HG02938 (cell line): ENCODE results near the gene UNC13B.

Experiments used
- ATAC-seq: cut with Tn5 transposase; IDR thresholded peaks from one replicate; pipeline ENCODE4 v1.9.1; 2021; ENCODE audit warnings: mild to moderate bottlenecking, moderate library complexity; ENCODE audit not compliant: unreplicated experiment

Gene UNC13B

DNA sequence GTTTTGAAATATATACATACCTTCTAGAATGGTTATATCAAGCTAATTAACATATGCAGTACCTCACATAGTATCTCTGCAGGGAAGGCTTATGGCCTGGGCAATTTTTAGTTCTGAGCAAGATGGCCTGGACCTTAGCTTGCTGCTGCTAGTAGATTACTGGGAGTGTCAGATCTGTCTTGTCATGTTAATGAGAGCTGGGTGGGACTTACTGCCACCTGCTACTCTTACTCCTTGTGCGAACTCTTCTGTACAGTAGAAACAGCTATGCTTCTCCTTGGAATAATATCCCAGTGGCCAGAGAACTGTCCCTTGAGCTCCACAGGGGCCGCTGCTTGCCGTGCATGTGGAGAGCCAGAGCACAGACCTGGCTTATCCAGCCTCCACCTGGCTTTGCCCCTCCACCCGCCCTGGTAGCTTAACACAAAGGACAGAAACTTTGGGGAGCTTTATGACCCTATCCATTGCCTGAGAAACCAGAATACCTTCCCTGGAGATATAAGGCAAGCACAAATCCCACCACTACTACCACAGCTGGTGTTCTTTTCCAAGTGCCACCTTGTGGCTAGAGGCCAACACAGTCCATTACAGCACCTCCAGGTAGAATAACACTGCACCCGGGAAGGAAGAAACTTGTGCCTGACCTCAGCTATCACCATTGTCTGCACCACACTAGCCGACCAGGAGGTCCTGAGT, 253.7 kb downstream of the UNC13B start:
- no peak for ATAC-seq

DNA sequence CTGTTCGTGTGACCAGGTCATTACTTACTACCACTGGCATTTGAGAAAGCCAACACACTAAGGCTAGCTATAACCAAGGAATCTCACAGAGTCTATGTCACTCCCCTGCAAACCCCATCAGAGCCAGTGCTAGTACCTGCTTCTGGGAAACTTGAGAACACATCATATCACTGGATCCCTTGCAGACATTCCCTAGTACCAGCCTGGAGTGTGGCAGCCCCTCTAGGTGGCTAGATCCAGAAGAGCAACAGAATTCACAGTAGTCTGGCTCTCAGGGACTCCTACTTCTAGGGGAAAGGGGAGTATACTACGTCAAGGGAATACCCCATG, 254.3 kb downstream of the UNC13B start:
- no peak for ATAC-seq

DNA sequence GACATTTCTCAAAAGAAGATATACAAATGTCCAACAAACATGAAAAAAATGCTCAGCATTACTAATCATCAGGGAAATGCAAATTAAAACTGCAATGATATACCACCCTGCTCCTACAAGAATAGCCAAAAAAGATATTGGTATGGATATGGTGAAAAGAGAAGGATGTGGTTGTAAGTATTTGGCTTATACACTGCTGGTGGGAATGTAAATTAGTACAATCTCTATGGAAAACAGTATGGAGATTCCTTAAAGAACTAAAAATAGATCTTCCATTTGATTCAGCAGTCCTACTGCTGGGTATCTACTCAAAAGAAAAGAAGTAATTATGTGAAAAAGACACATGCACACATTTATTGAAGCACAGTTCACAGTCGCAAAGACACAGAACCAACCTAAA, 260.5 kb downstream of the UNC13B start:
- no peak for ATAC-seq

DNA sequence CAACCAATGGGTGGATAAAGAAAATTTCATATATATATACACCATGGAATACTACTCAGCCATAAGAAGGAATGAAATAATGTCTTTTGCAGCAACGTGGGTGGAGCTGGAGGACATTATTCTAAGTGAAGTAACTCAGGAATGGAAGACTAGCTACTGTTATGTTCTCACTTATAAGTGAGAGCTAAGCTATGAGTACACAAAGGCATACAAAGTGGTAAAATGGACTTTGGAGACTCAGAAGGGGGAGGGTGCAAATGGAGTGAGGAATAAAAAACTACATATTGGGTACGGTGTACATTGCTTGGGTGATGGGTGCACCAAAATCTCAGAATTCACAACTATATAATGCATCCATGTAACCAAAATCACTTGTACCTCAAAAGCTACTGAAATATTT, 260.9 kb downstream of the UNC13B start:
- no peak for ATAC-seq

DNA sequence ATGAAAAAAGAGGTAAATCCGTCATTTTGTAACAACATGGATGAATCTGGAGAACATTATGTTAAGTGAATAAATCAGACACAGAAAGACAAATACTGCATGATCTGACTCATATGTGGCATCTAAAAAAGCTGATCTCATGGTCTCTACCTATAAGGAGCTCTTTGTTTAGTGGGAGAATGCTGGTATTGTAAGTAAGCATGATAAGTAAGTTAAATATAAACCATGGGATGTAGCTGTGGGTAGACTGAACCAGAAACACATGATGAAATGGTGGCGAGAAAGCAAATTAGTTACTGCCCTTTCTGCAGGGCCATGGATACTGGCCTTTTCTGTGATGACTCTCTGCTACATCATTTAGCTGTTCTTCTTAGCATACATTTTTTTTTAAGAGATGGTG, 261.7 kb downstream of the UNC13B start:
- ATAC-seq, result no peak

DNA sequence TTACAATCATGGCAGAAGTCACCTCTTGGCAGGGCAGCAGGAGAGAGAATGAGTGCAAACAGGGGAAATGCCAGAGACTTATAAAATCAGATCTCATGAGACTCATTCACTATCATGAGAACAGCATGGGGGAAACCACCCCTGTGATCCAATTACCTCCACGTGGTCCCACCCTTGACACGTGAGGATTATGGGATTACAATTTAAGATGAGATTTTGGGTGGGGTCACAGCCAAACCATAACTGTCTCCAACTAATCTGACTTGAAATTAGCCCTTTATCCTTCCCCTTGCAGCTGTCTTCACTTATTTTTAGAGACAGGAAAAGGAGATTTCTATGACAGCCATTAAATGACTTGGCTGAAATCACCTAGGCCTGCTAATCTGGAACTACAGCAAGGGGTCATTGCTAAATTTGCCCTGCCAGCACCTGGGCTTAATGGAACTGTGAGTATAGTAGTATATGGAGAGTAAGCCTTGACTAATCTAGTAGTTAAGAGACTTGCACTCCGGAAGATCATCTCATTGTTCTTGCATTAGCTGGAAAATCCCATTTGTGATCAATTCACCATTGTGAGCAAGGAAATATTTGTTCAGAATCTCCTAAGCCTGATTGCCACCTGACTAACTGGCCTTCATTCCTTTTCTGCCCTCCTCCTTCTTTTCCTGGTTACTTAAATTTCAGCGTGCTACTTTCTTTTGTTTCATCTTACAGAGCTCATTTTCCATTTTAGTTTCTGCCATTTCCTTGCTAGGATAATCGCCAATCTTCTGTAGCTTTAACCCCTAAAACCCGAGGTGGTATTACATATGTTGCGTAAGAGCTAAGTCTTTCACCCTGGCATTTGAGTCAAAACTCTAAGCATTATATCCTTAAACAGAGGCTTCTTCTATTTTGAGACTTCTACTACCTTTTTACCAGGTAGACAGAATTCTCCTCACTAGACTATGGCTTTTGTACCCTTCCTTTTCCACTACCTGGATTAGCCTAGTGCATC, 262.8 kb downstream of the UNC13B start:
- ATAC-seq, result no peak

DNA sequence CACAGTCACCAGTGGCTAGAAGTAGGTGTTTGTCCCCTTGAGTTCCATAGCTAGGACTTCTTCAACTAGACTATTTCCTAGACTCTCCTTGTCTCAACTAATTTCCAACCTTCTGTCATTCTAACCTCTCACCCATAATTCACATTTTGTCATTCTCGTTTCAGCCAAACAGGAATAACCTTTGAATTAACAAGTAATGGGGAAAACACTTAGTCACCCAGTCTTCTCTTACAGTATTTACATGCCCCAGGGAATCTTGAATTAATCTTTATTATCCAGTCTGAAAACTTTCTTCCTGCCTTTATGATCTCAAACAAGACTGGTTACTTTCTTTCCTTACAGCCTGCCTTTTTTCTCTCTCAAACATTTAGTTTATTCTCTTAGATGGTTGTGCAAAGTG, 264.8 kb downstream of the UNC13B start:
- ATAC-seq, result no peak

DNA sequence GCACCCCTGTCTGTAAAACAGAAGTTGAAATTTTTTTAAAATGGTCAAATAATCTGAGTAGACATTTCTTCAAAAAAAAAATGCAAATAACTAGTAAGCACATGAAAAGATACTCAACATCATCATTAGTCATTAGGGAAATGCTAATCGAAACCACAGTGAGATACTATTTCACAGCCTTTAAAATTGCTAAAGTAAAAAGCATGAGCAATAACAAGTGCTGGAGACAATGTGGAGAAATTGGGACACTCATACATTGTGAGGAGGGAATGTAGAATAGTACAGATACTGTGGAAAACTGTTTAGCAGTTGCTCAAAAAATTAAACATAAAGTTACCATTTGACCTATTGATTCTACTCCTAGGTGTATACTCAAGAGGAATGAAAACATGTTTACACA, 269.7 kb downstream of the UNC13B start:
- no peak for ATAC-seq

DNA sequence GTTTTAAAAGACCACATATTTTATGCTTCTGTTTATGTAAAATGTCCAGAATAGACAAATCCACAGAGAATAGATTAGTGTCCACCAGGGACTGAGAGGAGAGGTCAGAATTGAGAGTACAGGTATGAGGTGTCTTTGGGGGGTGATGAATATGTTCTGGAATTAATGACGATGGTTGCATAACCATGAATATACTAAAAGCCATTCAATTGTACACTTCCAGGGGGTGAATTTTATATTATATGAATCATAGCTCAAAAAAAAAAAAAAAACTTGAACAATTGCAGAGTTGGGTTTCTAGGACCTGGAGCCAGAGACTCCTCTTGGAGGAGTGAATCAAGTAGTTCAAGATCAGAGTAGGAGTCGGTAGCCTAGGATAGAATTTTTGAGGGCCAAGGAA, 270.3 kb downstream of the UNC13B start:
- no peak for ATAC-seq

DNA sequence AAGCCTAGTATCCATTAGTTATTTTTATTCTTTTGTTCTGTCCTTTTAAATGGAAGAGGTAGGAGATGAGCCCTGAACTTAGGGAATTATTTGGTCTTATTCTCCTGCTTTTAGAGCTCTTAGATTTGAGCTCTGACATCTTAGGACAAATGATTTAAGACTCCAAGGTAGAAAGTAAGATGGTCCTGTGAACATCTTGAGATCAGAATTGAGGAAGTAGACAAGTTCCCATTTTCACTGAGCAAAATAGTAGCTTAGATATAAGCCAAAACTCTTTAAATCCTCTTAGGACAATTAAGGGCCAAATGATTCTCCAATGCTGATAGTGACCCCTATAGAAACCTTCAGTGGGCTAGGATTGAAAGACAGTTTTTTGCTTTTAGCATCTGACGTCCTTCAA, 275.1 kb downstream of the UNC13B start:
- ATAC-seq, result no peak

DNA sequence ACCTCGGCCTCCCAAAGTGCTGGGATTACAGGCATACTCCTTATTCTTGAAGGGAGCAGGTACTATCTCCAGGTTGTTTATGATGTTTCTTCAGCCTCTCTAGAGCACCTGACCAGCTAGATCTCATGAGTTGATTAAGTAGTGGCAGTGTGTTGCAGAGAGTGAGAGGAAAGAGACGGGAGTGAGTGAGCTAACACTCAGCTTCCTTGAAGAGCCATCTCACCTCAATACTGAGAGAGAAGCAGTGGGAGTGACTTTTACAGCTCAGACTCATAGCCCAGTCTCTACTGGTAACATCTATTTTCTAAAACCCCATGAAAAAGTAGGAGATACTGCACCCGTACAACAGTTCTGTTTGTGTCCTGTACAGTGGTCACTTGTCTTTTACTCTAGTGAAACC, 284.2 kb downstream of the UNC13B start:
- no peak for ATAC-seq

DNA sequence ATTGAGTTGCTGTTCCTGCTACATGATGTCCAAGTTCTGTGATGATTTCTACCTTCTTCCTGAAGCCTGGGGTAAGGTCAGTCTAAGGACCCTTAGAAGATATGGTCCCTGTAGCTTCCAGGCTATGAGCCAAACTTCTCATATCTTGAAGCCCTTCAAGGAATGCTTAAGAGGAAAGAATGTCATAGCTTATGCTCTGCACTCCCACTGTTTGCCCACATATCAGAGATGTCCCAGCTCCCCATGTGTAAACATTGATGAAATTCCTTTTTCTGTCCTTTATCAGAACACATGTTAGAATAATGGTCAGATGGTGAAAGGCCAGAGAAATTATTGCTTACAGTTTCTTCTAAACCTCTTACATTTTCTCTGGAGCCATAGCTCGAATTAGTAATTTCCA, 286.7 kb downstream of the UNC13B start:
- ATAC-seq, result no peak

DNA sequence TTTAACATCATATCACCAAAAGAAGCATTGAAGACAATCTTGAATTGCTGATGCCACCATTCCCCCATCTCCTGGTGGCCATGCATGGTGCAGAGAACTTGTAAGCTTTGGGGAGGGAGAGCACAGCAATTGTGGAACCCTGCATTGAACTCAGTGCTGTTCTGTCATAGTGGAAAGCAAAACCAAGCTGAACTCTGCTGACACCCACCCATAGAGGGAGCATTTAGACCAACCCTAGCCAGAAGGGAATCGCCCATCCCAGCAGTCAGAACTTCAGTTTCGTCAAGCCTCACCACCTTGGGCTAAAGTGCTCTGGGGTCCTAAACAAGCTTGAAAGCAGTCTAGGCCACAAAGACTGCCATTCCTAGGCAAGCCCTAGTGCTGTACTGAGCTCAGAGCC, 290.7 kb downstream of the UNC13B start:
- ATAC-seq, result no peak

DNA sequence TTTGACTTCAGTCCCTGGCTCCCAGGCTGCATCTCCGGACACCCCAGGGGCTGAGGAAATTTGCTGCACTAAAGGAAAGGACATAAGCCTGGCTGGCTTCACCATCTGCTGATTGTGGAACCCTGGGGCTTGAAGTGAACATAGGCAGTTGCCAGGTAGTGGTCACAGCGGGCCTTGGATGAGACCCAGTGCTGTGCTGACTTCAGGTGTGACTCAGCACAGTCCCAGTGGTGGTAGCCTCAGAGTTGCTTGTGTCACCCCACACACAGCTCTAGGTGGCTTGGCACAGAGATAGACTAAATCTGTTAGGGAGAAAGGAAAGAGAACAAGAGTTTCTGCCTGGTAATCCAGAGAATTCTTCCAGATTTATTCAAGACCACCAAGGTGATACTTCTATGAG, 292.0 kb downstream of the UNC13B start:
- no peak for ATAC-seq
